GM20000 (cell line): ENCODE results near the gene LITAF.

Source experiments
- DNase-seq: peaks from one replicate; pipeline ENCODE4 v3.0.0; 2012; ENCODE audit warnings: low spot score
- TF ChIP-seq, protein P1 (sequence below): IDR thresholded peaks from 2 replicates; pipeline ENCODE4 v1.5.1; 2012; ENCODE audit warnings: mild to moderate bottlenecking, control low read depth; ENCODE audit errors: extremely low read depth, missing control alignments

LITAF gene

DNA sequence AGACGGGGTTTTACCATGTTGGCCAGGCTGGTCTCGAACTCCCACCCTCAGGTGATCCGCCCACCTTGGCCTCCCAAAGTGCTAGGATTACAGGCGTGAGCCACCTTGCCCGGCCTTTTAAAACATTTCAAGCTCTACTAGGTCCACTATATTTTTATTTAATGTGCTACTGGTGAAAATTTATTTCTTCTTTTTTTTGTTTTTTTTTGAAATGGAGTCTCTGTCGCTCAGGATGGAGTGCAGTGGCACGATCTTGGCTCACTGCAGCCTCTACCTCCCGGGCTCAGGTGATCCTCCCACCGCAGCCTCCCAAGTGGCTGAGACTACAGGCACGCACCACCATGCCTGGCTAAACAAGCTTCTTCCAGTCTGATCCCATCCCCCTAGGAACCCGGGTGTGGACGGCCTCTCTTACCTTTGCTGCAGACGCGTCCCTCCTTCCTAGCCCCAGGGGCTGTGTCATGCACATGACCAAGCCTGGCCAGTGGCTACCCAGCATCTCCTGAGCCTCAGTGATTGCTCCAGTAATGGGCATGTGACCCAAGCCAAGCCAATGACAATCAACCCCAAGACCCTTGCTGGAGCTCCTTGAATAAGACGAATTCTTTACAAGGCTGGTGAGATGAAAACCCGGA lies 40.1 kb upstream of the LITAF start:
- no peak for DNase-seq
- TF ChIP-seq, protein P1, sequence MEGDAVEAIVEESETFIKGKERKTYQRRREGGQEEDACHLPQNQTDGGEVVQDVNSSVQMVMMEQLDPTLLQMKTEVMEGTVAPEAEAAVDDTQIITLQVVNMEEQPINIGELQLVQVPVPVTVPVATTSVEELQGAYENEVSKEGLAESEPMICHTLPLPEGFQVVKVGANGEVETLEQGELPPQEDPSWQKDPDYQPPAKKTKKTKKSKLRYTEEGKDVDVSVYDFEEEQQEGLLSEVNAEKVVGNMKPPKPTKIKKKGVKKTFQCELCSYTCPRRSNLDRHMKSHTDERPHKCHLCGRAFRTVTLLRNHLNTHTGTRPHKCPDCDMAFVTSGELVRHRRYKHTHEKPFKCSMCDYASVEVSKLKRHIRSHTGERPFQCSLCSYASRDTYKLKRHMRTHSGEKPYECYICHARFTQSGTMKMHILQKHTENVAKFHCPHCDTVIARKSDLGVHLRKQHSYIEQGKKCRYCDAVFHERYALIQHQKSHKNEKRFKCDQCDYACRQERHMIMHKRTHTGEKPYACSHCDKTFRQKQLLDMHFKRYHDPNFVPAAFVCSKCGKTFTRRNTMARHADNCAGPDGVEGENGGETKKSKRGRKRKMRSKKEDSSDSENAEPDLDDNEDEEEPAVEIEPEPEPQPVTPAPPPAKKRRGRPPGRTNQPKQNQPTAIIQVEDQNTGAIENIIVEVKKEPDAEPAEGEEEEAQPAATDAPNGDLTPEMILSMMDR = no peak

GRCh38 chr16:11625769-11626168 lies 39.0 kb upstream of the LITAF start:
- TF ChIP-seq, protein P1 = no peak
- DNase-seq = no peak

GRCh38 chr16:11624636-11625607 lies 38.2 kb upstream of the LITAF start:
- TF ChIP-seq, protein P1 = no peak
- no peak for DNase-seq

- no peak for DNase-seq
- TF ChIP-seq, protein P1 = no peak
Observed at GRCh38 chr16:11624205-11624604, 37.5 kb upstream of the LITAF start.

GRCh38 chr16:11621920-11622651 lies 35.4 kb upstream of the LITAF start:
- peak; percentile 40 for DNase-seq
- TF ChIP-seq, protein P1 = no peak

- no peak for DNase-seq
- TF ChIP-seq, protein P1 = no peak
Observed at GRCh38 chr16:11621539-11621919, 34.8 kb upstream of the LITAF start.
